ENCODE measurements around the gene CLCN7.

CLCN7 gene

DNA sequence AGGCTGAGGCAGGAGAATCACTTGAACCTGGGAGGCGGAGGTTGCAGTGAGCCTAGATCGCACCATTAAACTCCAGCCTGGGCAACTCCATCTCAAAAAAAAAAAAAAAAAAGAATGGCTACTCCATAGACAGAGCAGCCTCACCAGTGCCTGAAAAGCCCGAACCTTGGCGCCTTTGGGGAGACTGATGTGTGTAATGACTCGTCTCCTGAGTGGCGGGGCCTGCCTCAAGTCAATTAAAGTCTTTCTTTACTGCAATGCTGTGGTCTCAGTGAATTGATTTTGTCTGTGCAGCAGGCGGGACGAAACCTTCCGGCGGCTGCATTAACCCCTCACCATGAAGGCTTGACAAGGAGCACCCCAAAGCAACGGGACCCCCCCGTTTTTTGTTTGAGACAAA is 50.8 kb downstream of the CLCN7 start:
- TF ChIP-seq, protein P1, sequence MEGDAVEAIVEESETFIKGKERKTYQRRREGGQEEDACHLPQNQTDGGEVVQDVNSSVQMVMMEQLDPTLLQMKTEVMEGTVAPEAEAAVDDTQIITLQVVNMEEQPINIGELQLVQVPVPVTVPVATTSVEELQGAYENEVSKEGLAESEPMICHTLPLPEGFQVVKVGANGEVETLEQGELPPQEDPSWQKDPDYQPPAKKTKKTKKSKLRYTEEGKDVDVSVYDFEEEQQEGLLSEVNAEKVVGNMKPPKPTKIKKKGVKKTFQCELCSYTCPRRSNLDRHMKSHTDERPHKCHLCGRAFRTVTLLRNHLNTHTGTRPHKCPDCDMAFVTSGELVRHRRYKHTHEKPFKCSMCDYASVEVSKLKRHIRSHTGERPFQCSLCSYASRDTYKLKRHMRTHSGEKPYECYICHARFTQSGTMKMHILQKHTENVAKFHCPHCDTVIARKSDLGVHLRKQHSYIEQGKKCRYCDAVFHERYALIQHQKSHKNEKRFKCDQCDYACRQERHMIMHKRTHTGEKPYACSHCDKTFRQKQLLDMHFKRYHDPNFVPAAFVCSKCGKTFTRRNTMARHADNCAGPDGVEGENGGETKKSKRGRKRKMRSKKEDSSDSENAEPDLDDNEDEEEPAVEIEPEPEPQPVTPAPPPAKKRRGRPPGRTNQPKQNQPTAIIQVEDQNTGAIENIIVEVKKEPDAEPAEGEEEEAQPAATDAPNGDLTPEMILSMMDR (IDR thresholded peaks at IDR 0.05; ENCODE audit: low read depth, low read length, missing control alignments) = no peak
- DNase-seq = no peak
- Histone ChIP-seq H3K27ac (no peak overlapping the region), H3K27me3 (replicated peaks) (no peaks in the 10 kb centered on the region), H3K36me3 (replicated peaks) (no peaks in the 10 kb centered on the region), H3K4me3 (ENCODE audit: low read depth, low read length) (no peak overlapping the region)
- in situ Hi-C loops (cut with HindIII; ENCODE audit: low pct_ligation_motif_present, low sequenced_read_pairs) = no loop called here

DNA sequence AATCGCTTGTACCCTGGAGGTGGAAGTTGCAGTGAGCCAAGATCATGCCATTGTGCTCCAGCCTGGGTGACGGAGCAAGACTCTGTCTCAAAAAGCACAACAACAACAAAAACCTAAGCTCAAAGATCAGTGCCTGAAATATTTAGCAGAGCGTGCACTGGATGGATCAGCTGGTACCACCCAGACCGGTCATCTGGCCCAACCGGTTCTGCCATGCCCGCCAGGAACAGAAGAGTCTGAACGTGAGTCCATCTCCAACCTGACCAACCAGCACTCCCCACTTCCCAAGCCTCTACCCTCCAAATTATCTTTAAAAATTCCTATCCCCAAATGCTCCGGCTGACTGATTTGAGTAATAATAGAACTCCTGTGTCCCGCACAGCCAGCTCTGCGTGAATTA is 52.8 kb downstream of the CLCN7 start:
- H3K27me3 ChIP-seq (replicated peaks) = no peaks in the 10 kb centered on the region
- DNase-seq = no peak
- no peak overlapping the region for H3K4me3 ChIP-seq (ENCODE audit: low read depth, low read length)
- no peaks in the 10 kb centered on the region for H3K36me3 ChIP-seq (replicated peaks)
- in situ Hi-C loops (cut with HindIII; ENCODE audit: low pct_ligation_motif_present, low sequenced_read_pairs) = no loop called here
- TF ChIP-seq, protein P1 (IDR thresholded peaks at IDR 0.05; ENCODE audit: low read depth, low read length, missing control alignments) = no peak
- H3K27ac ChIP-seq = no peak overlapping the region

DNA sequence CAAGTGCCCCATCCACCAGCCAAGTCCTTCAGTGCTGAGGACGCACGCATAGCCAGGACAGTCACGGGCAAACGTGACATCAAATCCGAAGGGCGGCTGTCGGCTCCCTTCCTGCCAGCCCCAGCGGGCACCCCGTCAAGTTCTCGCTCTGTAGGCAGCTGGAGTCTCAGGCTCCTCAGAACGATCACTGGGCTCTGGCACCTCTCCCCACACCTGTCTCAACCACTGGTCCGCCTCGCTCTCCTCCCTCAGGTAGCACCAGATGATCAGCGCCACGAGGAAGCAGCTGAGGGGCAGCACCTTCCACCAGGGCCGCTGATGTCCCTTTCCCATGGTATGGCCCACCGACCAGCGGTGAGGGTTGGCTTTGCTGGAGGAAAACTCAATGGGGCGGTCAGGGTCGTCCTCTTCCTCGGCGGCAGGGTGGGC is 54.7 kb downstream of the CLCN7 start:
- Histone ChIP-seq H3K4me3 (ENCODE audit: low read depth, low read length) (peak overlapping the region; percentile 100), H3K36me3 (replicated peaks) (no peaks in the 10 kb centered on the region), H3K27me3 (replicated peaks) (no peaks in the 10 kb centered on the region), H3K27ac (peak overlapping the region; percentile 75)
- DNase-seq = no peak
- in situ Hi-C loops (cut with HindIII; ENCODE audit: low pct_ligation_motif_present, low sequenced_read_pairs) = no loop called here
- TF ChIP-seq, protein P1 (IDR thresholded peaks at IDR 0.05; ENCODE audit: low read depth, low read length, missing control alignments) = no peak

DNA sequence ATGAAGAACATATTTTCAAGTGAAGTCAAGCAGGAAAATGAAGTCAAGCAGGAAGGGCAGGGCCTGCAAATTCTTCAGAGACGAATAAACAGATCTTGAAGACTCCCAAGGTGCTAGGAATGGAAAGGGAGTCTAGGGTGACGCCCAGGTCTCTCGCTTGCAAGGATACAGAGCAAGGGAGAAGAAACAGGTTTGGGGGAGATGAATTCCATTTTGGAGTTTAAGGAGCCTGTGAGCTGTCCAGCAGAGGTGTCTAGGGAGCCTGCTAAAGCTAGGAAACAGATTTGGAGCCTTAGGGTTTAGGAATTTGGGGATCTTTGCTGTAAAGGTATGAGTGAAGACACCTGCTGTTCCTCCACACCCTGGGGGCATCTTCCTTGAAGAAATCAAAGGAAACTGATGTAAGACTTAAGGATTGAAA is 58.3 kb downstream of the CLCN7 start:
- no peak for DNase-seq
- H3K4me3 ChIP-seq (ENCODE audit: low read depth, low read length) = no peak overlapping the region
- H3K27me3 ChIP-seq (replicated peaks) = no peaks in the 10 kb centered on the region
- peaks cover 2% of the 10 kb centered on the region for H3K36me3 ChIP-seq (replicated peaks)
- no peak overlapping the region for H3K27ac ChIP-seq
- in situ Hi-C loops (cut with HindIII; ENCODE audit: low pct_ligation_motif_present, low sequenced_read_pairs) = no loop called here
- TF ChIP-seq, protein P1 (IDR thresholded peaks at IDR 0.05; ENCODE audit: low read depth, low read length, missing control alignments) = no peak

DNA sequence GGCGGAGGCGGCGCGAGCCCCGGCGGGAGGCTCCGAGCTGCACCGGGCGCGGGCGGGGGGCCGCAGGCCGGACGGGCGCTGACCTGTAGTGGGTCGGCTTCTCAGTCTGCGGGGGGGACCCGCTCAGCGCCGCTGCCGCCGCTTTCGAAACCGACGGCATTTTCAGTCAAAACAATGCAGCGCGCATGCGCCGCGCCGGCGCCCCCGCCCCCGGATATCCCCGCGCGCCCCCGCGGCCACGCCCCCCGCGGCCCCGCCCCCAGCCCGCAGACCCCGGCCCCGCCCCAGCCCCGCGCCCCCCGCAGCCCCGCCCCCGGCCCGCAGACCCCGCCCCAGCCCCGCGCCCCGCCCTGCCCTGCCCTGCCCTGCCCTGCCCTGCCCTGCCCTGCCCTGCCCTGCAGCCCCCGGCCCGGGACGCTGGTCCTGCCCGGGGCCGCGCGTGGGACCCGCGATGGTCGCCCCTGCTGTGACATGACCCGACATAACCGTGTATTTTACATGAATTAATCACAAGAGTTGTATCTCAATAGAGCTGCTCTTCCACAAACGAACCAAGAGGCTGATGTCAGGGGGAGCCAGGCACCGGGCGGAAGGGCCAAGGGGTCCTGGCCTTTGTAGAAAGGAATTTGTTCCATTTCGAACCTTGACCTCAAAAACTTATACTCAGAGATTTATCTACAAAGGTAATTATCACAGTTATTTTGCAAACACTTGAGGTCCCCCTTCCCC is 60.1 kb downstream of the CLCN7 start, which contains the start of gene UNKL:
Gene UNKL, minus strand, starts transcription at position 173 of the 729 bp plus-strand sequence. Its CDS starts 13 bp downstream, at position 160.
- in situ Hi-C loops (cut with HindIII; ENCODE audit: low pct_ligation_motif_present, low sequenced_read_pairs) = no loop called here
- Histone ChIP-seq H3K36me3 (replicated peaks) (peaks cover 2% of the 10 kb centered on the region), H3K4me3 (ENCODE audit: low read depth, low read length) (peak within 1 kb of the TSS; percentile 76), H3K27ac (no peak within 1 kb of the TSS), H3K27me3 (replicated peaks) (no peaks in the 10 kb centered on the region)
- TF ChIP-seq, protein P1 (IDR thresholded peaks at IDR 0.05; ENCODE audit: low read depth, low read length, missing control alignments) = no peak
- DNase-seq = peak; percentile 13
